Stomach (tissue), 4 donors: ENCODE results near the gene SPAG9.

Source experiments
- POLR2A ChIP-seq, 4 donors: fragments of 450-650 bp; IDR thresholded peaks; one replicate each; pipeline ENCODE4 v1.6.1; 2016; ENCODE audit warnings: antibody characterized with exemption in 4 of 4, control low read depth in 2 of 4, mild to moderate bottlenecking in 1 of 4, moderate library complexity in 1 of 4
- POLR2AphosphoS5 ChIP-seq, 3 donors: sonication (generic); formaldehyde crosslinking; IDR thresholded peaks; one replicate each; pipeline ENCODE4 v1.6.1; 2016; ENCODE audit warnings: antibody characterized with exemption in 3 of 3
- TF ChIP-seq, protein P1 (sequence below), 7 experiments: fragments of 450-650 bp in 4 of 7; fragments of 200-600 bp in 3 of 7; sonication (generic) in 3 of 7; IDR thresholded peaks; one replicate each; pipeline ENCODE4 v1.5.1; 2016 to 2019; ENCODE audit warnings: antibody characterized with exemption in 7 of 7, control low read depth in 2 of 7, mild to moderate bottlenecking in 1 of 7

DNA sequence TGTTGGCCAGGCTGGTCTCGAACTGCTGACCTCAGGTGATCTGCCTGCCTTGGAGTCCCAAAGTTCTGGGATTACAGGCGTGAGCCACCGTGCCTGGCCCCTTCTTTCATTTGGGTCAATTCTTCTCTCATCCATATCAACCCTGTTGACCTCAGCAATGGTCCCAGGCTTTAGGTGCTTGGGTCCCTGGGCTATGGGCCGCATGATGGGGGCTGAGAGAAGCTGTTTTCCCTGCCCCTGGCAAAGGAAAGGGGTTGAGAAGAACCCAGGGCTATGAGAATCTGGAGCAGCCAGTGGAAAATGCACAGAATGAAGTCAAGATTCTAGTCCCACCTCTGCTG is 164.3 kb downstream of the SPAG9 start:
- TF ChIP-seq, protein P1, sequence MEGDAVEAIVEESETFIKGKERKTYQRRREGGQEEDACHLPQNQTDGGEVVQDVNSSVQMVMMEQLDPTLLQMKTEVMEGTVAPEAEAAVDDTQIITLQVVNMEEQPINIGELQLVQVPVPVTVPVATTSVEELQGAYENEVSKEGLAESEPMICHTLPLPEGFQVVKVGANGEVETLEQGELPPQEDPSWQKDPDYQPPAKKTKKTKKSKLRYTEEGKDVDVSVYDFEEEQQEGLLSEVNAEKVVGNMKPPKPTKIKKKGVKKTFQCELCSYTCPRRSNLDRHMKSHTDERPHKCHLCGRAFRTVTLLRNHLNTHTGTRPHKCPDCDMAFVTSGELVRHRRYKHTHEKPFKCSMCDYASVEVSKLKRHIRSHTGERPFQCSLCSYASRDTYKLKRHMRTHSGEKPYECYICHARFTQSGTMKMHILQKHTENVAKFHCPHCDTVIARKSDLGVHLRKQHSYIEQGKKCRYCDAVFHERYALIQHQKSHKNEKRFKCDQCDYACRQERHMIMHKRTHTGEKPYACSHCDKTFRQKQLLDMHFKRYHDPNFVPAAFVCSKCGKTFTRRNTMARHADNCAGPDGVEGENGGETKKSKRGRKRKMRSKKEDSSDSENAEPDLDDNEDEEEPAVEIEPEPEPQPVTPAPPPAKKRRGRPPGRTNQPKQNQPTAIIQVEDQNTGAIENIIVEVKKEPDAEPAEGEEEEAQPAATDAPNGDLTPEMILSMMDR (IDR thresholded peaks at IDR 0.05), result no peak
- TF ChIP-seq POLR2A (IDR thresholded peaks at IDR 0.05), result no peak
- no peak for TF ChIP-seq POLR2AphosphoS5 (IDR thresholded peaks at IDR 0.05)
